ENCODE data around the gene DUSP3.

The DUSP3 gene

DNA sequence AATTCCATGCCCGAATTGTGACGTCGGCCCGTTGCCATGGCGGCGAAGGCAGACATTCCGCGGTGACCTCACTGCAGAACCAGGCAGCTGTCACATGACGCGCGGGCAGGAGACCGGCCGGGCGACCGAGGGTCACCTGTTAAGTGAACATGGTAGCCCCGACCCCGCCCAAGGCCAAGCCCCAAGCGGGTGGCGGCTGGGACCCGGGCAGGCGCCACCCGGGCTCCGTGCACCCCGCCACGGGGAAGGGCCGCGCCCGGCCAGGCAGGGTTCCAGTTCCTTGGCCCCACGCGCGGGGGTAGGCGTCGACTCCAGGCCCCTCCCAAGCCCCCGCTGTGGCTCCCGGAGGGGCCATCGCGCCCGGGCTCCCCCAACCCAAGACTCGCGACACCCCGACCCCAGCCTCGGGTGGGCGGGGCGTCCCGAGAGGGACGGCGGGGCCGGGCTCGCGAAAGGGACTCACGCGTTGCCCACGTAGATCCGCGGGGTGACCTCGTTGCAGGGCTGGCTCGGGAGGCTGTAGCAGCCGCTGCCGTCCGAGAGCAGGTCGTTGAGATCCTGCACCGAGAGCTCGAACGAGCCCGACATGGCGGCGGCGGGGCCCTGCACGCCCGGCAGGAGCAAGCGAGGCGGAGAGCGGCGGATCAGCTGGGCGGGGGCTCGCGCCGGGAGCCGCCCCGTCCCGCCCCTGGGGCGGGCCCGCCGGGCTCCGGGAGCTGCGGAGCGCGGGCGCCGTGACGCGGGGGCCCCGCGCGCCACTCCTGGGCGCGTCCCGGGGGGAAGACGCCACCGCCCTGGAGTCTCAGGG, at the start of gene DUSP3:
Gene DUSP3 (minus strand): TSS at position 641 of the 808 bp plus-strand sequence. CDS start 53 bp downstream, at position 588.
- Mint-ChIP-seq H3K36me3 (peaks cover 2% of the 10 kb centered on the region), H3K4me3 (peak within 1 kb of the TSS; percentile 91), H3K27me3 (peaks cover 16% of the 10 kb centered on the region), H3K9me3 (no peaks in the 10 kb centered on the region), H3K27ac (peak within 1 kb of the TSS; percentile 72), H3K4me1 (peaks cover 5% of the 10 kb centered on the region)
- peak; percentile 92 for ATAC-seq (ENCODE audit: low read depth)
- peak; percentile 74 to 78 for DNase-seq (ENCODE audit: low spot score in 2 of 2)

- Mint-ChIP-seq H3K4me3 (no peak overlapping the region), H3K27me3 (peaks cover 11% of the 10 kb centered on the region), H3K4me1 (peaks cover 3% of the 10 kb centered on the region), H3K9me3 (no peaks in the 10 kb centered on the region), H3K27ac (no peak overlapping the region), H3K36me3 (no peaks in the 10 kb centered on the region)
- DNase-seq (ENCODE audit: low spot score in 2 of 2) (no peak), ATAC-seq (ENCODE audit: low read depth) (no peak)
These were observed 48.8 kb upstream of the DUSP3 start for GRCh38 chr17:43827596-43827995.

- no peaks in the 10 kb centered on the region for H3K36me3 Mint-ChIP-seq
- H3K4me1 Mint-ChIP-seq = no peaks in the 10 kb centered on the region
- H3K27ac Mint-ChIP-seq = no peak overlapping the region
- peaks cover 5% of the 10 kb centered on the region for H3K27me3 Mint-ChIP-seq
- H3K4me3 Mint-ChIP-seq = no peak overlapping the region
- ATAC-seq (ENCODE audit: low read depth) = no peak
- H3K9me3 Mint-ChIP-seq = no peaks in the 10 kb centered on the region
- DNase-seq (ENCODE audit: low spot score in 2 of 2) = no peak
These were observed 47.4 kb upstream of the DUSP3 start for GRCh38 chr17:43826206-43826605.

- Mint-ChIP-seq H3K27me3 (peaks cover 2% of the 10 kb centered on the region), H3K27ac (no peak overlapping the region), H3K4me3 (no peak overlapping the region), H3K4me1 (no peaks in the 10 kb centered on the region), H3K9me3 (no peaks in the 10 kb centered on the region), H3K36me3 (no peaks in the 10 kb centered on the region)
- DNase-seq (ENCODE audit: low spot score in 2 of 2) (no peak), ATAC-seq (ENCODE audit: low read depth) (no peak)
These were observed 46.8 kb upstream of the DUSP3 start for GRCh38 chr17:43825567-43825966.

GRCh38 chr17:43823350-43824084, 44.7 kb upstream of the DUSP3 start:
- H3K27ac Mint-ChIP-seq = no peak overlapping the region

DNA sequence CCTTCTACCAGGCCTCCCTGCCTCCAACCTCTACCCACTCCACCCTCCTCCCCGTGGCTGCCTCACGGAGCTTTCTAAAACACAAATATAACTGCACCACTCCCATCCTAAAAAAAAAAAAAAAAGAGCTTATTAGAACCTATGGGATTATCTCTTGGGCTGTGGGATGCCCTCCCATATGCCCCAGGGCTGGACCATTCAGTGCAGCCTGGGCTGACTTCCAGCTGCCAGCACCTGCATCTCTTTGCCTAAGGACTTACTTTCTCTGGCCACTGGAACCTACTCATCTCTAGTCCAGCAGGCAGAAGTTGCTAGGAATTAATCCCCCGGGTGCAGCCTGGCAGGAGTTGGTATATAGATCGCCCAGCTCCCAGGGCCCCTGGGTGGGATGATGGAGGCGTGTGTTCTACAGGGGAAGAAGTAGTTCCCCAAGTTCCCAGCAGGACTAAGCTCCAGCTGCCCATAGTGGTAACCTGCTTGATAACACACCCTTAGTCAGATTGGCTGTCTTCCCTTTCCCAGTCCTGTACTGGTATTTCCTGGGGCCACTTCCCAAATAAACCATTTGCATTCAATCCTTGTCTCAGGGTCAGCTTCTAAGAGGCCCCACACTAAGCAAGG, 43.9 kb upstream of the DUSP3 start:
- ATAC-seq (ENCODE audit: low read depth) (no peak), DNase-seq (ENCODE audit: low spot score in 2 of 2) (no peak)
- Mint-ChIP-seq H3K4me1 (no peaks in the 10 kb centered on the region), H3K36me3 (no peaks in the 10 kb centered on the region), H3K27ac (no peak overlapping the region), H3K27me3 (peaks cover 4% of the 10 kb centered on the region), H3K4me3 (no peak overlapping the region), H3K9me3 (no peaks in the 10 kb centered on the region)

More at GRCh38 chr17:43823350-43824084, 44.7 kb upstream of the DUSP3 start:
- Mint-ChIP-seq H3K4me3 (no peak overlapping the region), H3K36me3 (no peaks in the 10 kb centered on the region), H3K4me1 (no peaks in the 10 kb centered on the region), H3K27me3 (peaks cover 2% of the 10 kb centered on the region), H3K9me3 (no peaks in the 10 kb centered on the region)
- ATAC-seq (ENCODE audit: low read depth) = no peak
- no peak for DNase-seq (ENCODE audit: low spot score in 2 of 2)

- Mint-ChIP-seq H3K36me3 (no peaks in the 10 kb centered on the region), H3K4me3 (no peak overlapping the region), H3K9me3 (no peaks in the 10 kb centered on the region), H3K27me3 (peaks cover 7% of the 10 kb centered on the region), H3K4me1 (no peaks in the 10 kb centered on the region), H3K27ac (no peak overlapping the region)
- ATAC-seq (ENCODE audit: low read depth) = no peak
- DNase-seq (ENCODE audit: low spot score in 2 of 2) = no peak
These were observed 42.0 kb upstream of the DUSP3 start for GRCh38 chr17:43820759-43821158.

DNA sequence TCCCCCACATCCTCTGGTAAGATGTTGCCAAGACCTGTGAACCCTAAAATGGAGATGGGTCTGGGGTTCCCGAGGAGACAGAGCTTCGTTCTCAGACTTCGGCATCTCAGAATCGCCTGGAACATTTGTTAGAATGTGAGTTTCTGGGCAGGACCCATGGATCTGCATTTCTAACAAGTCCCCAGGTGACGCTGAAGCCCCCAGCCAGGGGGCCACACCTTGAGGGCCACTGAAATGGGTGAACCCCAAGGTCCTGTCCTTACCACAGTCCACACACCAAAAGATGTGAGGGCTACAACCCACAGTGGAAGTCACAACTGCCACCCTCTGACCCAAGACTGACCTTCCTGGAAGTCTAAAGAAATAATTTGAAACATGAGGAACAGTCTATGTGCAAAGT, 40.2 kb upstream of the DUSP3 start:
- no peak overlapping the region for H3K4me3 Mint-ChIP-seq
- no peaks in the 10 kb centered on the region for H3K9me3 Mint-ChIP-seq
- no peaks in the 10 kb centered on the region for H3K36me3 Mint-ChIP-seq
- H3K4me1 Mint-ChIP-seq = no peaks in the 10 kb centered on the region
- peaks cover 7% of the 10 kb centered on the region for H3K27me3 Mint-ChIP-seq
- no peak overlapping the region for H3K27ac Mint-ChIP-seq
- ATAC-seq (ENCODE audit: low read depth) = no peak
- no peak for DNase-seq (ENCODE audit: low spot score in 2 of 2)

DNA sequence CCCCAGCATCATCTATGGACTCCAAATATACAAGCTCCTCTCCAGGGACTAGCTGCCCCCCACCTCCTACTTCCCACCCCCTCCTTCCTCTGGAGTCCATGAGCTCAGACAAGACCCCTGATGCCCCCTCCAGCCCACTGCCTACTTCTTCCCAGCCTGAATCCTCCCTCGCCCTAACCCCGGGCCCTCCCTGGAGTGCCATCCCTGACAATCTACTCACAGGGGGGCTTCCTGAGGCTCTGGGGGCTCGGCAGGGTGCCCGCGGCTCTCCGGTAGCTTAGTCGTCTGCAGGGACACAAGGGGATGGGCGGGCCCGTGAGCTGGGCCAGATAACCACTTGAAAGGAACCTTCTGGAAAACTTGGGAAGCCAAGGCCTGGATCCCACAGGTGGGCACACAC, 39.0 kb upstream of the DUSP3 start:
- H3K9me3 Mint-ChIP-seq = no peaks in the 10 kb centered on the region
- peaks cover 11% of the 10 kb centered on the region for H3K27me3 Mint-ChIP-seq
- no peak for DNase-seq (ENCODE audit: low spot score in 2 of 2)
- H3K4me1 Mint-ChIP-seq = no peaks in the 10 kb centered on the region
- no peak overlapping the region for H3K27ac Mint-ChIP-seq
- ATAC-seq (ENCODE audit: low read depth) = no peak
- H3K36me3 Mint-ChIP-seq = no peaks in the 10 kb centered on the region
- H3K4me3 Mint-ChIP-seq = no peak overlapping the region

- Mint-ChIP-seq H3K27me3 (peaks cover 14% of the 10 kb centered on the region), H3K27ac (no peak overlapping the region), H3K36me3 (no peaks in the 10 kb centered on the region), H3K4me1 (no peaks in the 10 kb centered on the region), H3K4me3 (no peak overlapping the region), H3K9me3 (no peaks in the 10 kb centered on the region)
- DNase-seq (ENCODE audit: low spot score in 2 of 2) = no peak
- no peak for ATAC-seq (ENCODE audit: low read depth)
These were observed 37.9 kb upstream of the DUSP3 start for GRCh38 chr17:43816336-43817320.

DNA sequence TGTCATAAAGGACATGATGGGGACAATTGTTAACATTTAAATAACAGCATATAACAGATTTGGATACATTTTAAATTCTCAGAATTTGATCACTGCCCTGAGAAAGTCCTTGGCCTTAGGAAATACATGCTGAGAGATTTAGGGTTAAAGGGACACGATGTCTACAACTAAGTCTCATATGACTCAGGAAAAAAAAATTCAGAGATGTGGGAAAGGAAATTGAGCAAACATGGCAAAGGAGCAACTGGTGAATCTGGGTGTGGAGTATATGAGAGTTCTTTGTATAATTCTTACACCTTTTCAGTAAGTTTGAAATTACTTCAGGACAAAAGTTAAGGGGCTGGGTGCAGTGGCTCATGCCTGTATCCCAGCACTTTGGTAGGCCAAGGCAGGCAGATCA, 35.9 kb upstream of the DUSP3 start:
- Mint-ChIP-seq H3K4me1 (no peaks in the 10 kb centered on the region), H3K27me3 (peaks cover 15% of the 10 kb centered on the region), H3K36me3 (no peaks in the 10 kb centered on the region), H3K4me3 (no peak overlapping the region), H3K9me3 (no peaks in the 10 kb centered on the region), H3K27ac (no peak overlapping the region)
- no peak for DNase-seq (ENCODE audit: low spot score in 2 of 2)
- ATAC-seq (ENCODE audit: low read depth) = no peak

GRCh38 chr17:43814026-43814425, 35.2 kb upstream of the DUSP3 start:
- H3K27me3 Mint-ChIP-seq = peaks cover 15% of the 10 kb centered on the region
- no peak overlapping the region for H3K4me3 Mint-ChIP-seq
- ATAC-seq (ENCODE audit: low read depth) (no peak), DNase-seq (ENCODE audit: low spot score in 2 of 2) (no peak)
- H3K27ac Mint-ChIP-seq = no peak overlapping the region
- H3K36me3 Mint-ChIP-seq = no peaks in the 10 kb centered on the region
- H3K9me3 Mint-ChIP-seq = no peaks in the 10 kb centered on the region
- no peaks in the 10 kb centered on the region for H3K4me1 Mint-ChIP-seq

GRCh38 chr17:43813386-43813785, 34.6 kb upstream of the DUSP3 start:
- ATAC-seq (ENCODE audit: low read depth) = no peak
- DNase-seq (ENCODE audit: low spot score in 2 of 2) = no peak
- H3K27ac Mint-ChIP-seq = no peak overlapping the region
- H3K36me3 Mint-ChIP-seq = no peaks in the 10 kb centered on the region
- no peak overlapping the region for H3K4me3 Mint-ChIP-seq
- H3K4me1 Mint-ChIP-seq = no peaks in the 10 kb centered on the region
- peaks cover 16% of the 10 kb centered on the region for H3K27me3 Mint-ChIP-seq
- no peaks in the 10 kb centered on the region for H3K9me3 Mint-ChIP-seq
